NCI-H2029 treated with DMSO at 0.1 percent for 48 hours (cell line): ENCODE measurements around the gene ZFYVE28.

ENCODE experiments used
- DNase-seq: peaks from one replicate; lab custom pipeline; 2025; lab: John Stamatoyannopoulos, UW

The ZFYVE28 gene

DNA sequence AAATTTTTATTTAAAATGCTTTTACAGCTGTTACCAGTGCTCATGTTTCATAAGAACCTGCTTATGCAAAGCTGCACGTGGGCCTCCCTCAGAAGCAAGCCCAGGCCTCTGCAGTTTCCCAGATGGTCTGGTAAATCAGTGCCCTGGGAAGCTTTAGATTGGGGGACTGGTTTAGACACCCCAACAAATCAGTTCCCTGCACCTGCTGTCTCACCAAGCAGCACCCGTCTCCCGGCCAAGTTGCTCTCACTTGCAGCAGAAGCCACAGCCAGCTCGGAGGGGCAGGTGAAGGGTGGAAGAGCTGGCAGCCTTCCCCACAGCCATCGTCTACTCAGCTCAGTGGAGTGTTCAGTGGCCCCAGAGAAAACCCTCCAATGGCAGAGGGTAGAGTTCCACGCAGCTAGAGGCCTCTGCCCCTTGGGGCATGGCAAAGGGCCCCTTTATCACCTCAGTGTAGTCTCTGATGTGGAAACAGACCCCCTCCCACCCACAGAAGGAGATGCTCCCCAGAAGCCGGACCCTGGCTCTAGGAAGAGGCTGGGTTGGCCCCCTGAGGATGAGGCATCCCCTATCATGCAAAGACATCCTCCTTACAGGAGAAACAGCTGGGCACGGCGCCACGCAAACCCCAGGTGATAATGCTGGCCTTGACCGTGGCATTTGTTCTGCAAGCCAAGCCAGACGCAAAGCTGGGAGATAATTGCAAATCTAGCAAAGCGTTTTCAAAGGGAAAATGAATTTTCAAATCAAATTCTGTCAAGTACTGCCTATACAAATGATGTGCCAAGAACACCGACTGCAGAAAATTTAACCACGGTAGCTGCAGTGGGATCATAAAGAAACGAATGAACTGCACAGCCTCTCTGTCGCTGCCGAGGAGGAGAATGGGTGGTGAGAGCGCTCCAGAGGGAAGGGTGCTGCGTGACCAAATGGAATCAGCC is 51.9 kb downstream of the ZFYVE28 start:
- DNase-seq, result no peak

DNA sequence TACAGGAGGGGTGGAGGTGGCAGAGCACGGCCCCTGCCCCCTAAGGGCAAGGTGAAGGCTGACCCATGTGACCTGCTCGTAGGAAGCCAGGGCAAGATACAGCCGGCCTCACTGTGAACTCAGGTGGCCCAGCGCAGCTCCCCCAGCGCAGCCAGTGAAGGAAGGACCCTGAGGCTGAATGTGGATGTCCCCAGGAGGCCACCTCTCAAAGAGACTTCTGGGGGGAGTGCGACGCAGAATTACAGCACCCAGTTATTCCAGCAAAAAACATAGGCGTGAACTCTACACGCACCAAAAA is 52.6 kb downstream of the ZFYVE28 start:
- DNase-seq, result no peak

DNA sequence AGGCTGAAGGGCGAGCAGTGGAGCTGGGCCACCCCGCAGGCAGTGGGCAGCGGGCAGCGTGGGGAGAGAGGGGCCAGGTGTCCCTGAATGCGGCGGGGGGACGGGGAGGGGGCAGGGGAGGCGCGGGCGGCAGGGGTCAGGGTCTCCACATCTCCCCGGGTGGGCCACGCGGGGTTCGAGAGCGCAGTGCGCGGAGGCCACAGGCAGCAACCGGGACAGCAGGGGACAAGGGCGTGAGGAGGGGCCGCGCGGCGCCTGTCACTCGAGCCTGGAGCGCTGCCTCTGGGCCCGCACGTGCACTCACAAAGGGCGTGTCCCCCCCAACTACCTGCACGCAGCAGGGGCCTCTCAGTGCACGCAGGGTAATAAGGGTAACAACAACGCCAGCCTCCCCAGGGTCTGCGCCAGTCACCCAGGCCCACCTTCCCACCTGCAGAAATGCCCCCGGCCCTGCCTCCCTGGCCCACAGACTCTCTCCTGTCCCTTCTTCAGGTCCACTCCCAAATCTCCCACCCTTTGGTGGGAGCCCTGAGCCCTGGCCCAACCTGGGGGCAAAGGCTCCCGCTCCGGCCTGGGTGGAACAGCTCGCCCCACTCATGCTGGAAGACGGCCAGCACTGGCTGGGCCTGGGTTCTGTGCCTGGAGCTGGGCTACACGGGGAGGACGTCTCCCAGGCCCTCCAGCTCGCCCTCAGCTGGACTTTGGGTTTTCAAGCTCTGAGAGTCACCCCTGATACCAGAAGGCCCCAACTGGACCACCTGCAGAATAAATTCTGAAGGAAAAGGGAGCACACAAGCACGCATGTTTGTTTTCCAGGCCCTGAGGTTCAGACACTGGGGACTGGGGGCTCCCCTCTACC is 53.2 kb downstream of the ZFYVE28 start:
- DNase-seq, result no peak

DNA sequence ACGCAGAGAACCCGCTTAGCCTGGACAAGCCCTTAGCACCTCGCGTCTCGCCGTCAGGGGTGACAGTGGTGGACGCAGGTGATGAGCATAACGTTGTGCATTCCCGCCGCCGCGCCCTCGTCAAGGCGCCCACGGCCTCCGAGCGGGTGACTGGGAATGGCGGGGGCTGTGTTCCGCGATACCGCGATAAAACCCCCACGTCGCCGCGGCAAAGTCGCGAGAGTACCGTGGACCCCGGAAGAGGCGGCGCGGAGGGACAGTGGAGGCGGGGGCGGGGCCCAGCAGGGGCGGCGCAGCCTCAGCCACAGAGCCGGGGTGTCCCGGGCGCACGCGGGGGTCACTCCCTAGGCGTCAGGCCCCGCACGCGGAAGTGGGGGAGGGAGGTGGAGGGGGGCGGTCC is 53.8 kb downstream of the ZFYVE28 start:
- DNase-seq, result no peak

DNA sequence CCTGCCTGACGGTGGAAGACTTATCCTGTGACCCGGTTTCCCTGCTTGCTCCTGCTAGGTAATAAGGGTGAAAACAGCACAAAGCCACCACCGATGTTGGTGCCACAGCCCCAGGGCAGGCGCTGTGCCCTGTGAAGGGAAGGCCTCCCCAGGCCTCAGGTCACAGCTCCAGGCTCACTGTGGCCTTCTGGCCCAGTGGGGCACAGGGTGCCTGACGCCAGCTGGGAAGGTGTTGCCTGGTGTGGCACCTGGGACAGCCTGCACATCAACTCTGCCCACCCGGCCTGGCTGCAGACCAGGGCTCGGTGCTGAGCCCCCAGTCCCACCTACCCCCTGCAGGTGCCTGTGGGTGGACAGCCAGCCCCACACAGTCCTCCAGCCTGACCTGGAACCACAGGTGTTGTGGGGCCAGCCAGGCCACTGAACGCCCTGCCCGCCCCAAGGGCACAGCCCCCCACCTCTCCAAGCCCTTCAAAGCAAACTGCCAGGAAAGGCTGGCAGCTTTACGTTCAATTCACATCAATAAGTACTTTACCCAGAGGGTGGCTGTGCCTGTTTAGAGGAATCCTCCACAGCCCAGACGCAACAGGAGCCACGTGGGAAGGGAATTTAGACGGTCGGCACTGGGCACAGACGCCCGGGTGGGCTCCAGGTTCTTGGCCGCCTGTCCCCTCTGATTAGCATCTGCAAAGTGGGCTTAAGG is 54.3 kb downstream of the ZFYVE28 start:
- no peak for DNase-seq

DNA sequence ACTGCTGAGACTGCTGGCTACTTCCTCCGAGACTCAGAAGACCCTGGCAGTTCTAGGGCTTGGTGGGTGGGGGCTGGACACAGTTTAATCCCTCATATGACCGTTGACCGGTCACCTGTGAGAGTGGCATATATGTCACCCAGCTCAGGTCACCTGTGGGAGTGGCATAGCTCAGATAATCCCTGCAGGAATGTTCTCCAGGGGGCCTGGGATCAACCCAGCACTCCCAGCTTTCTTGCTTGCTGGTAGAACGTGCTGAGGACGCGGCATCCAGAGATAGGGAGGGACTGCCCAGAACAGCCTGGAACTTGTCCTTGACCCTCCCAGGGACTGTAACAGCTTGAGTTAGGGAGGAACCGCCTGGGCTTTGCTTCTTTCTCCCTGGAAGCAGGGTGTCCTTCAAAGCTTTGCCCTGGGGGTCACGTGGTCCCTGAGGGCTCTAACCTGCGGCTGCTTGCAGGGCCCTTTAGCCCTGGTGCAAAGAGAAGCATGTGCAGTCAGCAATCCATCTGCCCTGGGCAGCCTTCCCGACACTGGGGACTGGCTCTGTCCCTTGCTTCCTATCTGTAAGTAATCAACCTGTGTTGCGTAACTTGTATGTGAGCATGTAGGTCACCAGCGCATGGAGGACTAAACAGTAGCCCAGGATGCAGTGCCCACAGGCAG is 55.3 kb downstream of the ZFYVE28 start:
- DNase-seq, result no peak

DNA sequence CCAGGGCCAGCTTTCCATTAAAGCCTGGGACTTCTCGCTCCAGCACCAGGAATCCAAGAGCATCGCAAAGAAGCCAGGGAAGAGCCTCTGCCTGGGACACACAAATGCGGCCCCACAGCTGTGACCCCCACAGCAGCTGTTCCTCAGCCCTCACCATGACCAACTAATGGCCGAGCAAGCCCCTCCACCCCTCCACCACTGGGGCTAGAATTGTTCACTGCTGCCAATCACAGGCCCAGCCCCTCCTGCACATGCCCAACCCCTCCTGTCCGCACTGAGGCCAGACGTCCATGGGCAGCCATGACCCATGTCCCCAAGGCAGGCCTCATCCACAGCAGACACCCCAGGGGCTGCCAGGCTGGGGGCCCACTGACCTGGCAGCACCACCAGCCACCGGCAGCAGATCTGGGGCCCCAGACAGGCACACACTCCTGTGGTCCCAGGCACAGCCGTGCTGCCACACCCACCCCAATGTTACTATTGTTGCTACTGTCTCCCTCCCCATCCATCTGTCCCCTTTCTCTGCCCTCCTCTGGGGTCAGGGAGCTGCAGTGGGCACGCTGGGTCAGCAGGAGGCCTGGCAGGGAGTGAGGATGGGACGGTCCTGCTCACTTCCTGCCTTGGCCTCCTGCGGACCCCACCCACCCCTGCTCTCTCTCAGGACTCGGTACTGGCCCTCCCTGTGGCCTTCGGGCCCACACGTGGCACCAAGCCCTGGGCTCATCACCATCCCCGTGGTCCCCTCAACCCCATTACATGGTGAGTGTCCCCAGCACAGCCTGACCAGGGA is 56.0 kb downstream of the ZFYVE28 start:
- no peak for DNase-seq

DNA sequence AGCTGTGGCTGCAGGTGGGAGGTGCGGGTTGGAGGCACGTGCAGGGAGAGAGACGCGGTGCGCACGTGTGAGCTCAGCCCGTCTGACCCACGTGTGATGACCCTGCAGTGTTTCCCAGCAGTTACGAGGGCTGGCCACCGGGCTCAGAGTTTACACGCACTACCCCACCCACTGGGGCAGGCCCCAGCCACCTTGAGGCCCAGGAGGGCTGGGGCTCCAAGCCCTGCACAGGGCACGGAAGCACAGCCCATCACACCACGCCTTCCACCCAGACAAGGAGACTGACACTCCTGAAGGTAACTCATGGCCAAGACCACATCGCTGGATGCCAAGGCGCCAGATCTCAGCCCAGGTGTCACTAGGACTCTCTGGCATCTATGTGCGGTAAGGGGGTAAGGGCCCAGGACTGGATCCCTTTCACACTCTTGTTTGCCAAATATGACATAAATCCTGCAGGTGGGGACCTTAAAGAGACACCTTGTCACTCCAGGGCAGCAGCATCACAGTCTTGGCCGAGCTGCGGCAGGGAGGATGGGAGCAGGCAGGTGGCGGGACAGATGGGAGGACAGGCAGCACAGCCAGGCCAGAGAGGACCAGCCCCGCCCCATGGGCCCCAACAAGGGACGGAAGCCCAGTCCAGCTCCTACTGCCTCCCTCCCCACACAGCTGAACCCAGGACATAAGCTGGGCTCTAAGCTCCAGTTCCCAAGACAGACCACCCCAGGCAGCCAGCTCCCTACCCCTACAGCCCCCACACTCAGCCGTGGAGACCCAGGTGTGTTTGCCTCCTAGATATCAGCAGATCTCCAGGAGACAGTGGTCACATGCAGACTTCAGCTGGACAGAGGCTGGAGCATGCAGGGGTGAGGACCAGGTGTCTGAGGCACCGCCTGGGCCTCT is 56.8 kb downstream of the ZFYVE28 start:
- DNase-seq, result no peak

DNA sequence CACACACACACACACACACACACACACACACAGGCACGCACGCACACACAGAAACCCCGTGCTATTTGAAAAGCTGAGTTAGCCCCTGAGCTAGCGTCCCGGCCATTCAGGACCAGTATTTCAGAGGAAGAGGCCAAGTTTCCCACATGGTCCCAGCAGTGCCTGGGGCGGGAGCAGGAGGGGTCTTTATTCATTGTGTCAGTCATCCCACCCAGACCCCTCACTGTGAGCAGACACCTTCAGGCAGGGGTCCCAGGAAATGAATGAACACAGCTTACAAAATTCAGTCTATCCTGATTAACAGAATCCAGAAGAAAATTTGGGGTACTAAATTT is 58.1 kb downstream of the ZFYVE28 start:
- no peak for DNase-seq

DNA sequence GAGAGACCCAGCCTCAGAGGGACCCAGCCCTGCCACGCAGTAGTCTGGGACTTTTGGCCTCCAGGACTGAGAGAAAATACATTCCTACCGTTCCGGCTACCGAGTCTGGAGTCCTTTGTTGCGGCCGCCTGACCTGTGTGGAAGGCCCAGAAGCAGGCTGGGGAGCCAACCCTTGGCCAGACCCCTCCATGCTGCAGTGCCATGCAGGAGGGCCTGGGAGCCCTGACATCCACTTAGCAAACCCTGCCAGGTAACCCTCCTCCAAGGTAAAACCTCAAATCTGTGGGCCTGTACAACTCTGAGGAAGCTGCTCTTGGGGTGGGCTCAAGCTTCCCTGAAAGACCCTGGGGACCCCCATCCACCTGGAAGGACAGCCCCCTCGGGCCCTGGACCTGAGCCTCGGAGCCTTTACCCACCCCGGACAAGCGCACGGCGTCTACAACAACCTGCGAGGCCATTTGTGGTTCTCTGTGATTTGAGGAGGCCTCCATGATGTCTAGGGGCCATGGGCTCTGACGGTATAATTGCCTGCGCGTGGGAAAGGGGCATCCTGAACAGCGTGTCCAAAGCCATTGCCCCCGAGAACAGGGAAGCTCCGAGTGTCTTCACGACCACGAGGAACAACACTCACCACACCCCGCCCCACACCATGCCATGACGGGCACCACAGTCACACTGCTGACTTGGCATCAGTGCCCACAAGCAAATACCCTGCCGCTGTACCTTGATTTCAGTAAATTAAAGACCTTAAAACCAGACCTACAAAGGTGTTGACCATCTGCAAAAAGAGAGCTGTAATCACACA is 58.7 kb downstream of the ZFYVE28 start:
- no peak for DNase-seq

DNA sequence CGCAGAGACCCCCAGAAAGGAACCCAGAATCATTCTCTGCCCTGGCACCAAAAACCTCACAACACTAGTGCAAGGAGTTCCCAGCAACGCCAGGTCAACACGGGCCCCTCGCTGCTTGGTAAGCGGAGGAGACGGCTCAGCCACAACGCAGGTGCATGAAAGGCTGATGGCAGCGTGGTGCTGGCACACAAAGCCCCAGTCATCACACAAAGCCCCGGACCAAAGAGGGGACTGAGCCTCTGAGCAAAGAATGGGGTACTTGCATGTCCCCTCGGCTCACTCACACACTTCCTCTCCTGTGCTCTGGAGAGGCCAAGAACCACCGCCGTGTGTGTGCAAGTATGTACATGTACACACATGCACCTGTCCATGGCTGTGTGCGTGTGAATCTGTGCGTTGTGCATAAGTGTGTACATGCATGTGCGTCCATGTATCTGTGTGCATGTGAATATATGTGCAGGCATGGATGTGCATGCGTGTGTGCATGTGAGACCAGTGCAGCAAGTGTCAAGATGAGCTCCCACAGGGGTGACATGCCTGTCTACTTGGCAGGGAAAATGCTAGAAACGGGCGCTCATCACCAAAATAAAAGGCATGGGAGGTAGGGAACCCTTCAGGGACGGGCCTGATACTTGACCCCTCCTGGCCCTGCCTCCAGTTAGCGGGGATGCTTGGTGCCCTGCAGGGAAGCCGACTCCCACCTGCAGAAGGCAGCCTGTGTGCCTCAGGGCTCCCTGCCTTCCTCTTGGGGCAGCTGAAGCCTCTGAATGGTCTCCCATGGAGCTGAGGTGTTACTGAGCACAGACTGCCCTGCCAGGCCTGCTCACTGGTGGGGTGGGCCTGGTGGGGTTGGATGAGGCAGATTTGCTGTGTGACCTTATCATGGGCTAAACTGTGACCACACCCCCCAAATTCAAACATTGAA is 60.4 kb downstream of the ZFYVE28 start:
- no peak for DNase-seq

DNA sequence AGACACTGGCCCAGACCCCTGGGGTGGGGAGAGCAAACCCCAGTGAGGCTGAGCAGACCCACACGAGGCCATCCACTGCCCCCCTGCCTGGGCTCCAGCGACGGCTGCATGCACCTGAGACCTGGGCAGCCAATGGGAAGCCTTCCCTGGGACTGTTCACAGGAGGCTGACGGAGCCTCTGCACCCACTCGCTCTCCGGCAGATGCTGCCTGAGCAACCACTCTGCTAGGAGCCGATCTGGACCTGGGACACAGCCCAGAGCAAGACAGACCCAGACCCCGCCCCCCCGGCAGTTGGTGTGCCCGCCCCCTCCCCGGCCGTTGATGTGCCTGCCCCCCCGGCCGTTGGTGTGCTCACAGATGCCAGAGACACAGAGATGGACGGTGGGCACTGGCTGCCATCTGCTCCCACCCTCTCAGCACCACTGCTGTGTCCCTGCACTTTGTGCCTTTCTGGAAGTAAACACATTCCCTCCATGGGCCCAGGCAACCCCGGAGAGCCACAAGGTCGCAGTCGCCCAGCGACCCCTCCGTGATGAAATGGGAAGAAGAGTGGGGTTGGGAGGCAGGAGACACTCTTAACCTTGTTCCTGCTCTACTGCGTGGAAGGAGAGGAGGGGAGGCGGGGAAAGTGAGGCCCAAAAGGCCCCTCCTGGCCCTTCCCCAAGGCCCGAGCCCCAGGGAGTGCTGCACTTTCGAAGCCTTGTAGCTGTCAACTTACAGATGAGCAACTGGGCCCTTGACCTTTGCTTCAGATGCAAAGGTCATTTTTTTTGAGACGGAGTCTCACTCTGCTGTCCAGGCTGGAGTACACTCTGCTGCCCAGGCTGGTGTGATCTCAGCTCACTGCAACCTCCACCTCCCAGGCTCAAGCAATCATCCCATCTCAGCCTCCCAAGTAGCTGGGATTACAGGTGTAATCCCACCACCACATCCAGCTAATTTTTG is 62.0 kb downstream of the ZFYVE28 start:
- no peak for DNase-seq

DNA sequence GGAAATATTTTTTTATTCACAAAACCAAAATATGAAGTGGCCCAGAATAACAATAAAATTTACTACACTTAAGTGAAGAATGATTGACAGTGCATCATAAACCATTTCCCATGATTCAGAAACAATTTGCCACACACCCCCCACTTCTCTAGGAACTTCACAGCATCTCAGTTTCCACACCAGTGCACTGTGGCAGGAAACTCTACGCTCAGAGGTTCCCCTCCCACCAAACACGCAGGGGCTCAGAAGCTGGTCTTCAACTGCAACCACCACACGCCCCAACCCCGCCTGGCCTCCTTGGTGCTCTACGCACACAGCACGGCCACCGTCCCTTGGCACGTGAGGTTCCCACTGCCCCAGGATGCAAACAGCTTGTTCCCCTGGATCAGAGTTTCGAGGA is 63.7 kb downstream of the ZFYVE28 start:
- no peak for DNase-seq

DNA sequence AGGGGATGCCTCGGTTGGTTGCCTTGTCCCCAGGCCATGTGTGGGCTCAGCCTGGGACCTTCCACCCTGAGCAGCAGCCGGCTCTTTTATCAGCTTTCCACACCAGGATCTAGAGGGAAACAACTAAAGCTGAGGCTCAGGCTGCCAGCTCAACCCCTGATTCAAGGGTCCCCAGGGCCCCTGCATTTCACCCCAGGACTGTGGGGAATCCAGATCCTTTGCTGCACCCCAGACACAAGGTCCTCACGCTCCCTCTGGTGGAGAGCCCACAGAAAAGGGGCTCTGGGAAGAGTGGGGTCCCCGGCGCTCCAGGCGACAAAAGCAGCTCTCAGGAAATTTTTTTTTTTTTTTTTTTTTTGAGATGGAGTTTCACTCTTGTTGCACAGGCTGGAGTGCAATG is 64.3 kb downstream of the ZFYVE28 start:
- no peak for DNase-seq

DNA sequence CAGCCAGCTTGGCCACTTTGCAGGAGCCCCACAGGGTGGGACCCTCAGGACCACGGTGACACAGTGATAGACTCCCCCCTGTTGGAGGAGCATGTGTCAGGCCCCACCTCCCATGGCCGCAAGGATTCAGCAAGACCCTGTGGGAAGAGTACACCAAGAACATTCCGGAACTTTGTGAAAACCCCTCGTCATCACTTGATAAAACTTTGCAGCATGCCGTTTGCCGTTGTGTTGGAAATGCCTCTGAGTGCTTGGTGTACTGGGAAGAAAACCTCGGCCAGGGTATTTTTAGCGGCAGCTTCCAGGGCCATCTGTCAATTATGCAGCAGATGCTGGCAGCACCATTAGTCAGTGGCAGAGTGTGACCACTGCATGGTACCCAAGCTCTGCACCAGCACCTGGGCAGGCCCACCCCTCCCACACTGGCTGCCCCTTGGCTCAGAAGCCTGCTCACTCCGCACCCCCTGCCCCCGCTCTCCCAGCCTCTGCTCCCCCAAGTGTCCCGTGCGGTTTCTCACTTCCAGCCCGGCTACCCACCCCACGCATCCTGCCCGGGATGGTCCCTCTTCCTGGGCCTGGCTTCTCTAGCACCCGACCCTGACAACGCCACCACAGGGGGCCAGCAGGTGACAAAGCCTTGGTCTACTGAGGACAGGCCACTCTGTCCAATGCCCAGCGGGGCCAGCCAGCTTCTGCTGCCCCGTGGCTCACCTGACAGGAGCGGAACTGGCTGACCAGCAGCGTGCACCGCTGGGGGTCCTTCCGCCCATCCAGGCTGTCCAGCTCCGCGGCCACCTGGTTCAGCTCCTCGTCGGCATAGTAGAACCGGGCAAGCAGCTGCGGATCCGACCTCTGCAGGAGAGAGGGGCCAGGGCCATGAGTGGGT is 65.0 kb downstream of the ZFYVE28 start:
- no peak for DNase-seq

DNA sequence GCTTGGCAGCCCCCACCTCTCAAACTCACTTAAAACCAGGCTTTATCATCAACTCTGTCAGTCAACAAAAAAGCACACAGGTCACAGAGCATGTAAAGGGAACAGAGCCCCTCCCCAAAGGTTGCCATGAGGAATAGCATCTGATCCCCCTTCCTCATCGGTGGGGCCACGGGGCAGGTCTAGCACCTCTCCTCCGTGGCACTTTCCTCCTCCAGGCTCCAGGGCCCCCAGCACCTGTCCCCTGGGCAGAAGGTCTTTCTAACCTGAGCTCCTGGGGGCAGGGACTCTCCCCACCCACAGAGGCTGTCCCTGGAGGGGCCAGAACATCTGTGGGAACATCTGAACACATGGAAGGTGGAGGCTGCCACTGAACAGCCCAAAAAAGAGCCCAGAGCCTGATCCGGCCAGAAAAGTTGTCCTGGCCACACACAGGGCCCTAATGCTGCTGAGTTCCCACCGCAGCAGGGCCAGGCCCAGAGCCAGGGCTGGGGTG is 65.7 kb downstream of the ZFYVE28 start:
- no peak for DNase-seq
